Measurements from ENCODE around the gene PPFIA2.
A peak's percentile ranks its signal among the peaks of the same experiment; 100 is the strongest.

Gene PPFIA2

DNA sequence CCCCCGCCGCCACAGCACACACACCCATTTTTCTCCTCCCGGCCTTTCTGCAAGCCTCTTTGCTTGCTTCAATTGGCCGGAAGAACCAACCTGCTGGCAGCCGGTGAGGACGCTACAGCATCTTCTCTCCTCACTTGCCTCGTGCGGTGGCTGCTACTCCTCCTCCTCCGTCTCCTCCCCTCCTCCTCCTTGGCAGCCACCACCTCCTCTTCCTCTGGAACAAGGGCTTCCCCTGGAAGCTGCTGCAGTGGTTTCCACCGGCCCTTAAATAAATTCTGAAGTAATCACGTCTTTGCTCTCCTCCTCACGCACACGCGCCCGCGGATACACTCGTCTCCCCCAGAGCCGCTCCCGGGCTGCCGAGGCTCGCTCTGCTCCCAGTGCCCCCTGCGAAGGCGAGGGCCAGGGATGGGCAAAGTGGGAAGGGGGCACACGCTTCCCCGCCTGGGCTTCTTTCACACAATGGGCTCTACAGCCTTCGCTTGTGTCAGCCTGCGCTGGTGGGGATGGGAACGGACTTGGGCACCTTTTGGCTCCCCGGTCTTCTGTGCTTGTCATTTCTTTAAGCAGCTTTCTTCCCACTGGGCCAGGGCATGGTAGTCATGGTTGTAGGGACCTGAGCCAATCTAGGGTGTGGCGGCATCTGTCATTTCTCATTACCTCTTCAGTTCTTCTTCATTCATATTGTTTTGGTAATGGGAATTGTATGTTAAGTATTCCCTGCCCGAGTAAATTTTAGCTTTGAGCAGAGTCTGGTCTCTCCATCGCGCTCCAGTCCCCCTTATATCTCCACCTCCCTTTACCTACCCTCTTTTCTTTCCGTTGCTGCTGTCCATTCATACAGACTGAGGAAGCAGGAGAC, at the start of gene PPFIA2:
TSS of gene PPFIA2 (minus strand) at position 161 of the 862 bp plus-strand sequence.
- DNase-seq (ENCODE audit: low read depth), result peak; percentile 33
- TF ChIP-seq, protein P1, sequence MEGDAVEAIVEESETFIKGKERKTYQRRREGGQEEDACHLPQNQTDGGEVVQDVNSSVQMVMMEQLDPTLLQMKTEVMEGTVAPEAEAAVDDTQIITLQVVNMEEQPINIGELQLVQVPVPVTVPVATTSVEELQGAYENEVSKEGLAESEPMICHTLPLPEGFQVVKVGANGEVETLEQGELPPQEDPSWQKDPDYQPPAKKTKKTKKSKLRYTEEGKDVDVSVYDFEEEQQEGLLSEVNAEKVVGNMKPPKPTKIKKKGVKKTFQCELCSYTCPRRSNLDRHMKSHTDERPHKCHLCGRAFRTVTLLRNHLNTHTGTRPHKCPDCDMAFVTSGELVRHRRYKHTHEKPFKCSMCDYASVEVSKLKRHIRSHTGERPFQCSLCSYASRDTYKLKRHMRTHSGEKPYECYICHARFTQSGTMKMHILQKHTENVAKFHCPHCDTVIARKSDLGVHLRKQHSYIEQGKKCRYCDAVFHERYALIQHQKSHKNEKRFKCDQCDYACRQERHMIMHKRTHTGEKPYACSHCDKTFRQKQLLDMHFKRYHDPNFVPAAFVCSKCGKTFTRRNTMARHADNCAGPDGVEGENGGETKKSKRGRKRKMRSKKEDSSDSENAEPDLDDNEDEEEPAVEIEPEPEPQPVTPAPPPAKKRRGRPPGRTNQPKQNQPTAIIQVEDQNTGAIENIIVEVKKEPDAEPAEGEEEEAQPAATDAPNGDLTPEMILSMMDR (conservative IDR thresholded peaks at IDR 0.05; ENCODE audit: low read depth, low read length), result no peak

GRCh38 chr12:81800298-81801148, 41.4 kb upstream of the PPFIA2 start:
- no peak overlapping the region for H3K4me3 ChIP-seq (ENCODE audit: low read depth, low read length)
- DNase-seq (ENCODE audit: low read depth), result peak; percentile 21
- TF ChIP-seq, protein P1 (conservative IDR thresholded peaks at IDR 0.05; ENCODE audit: low read depth, low read length), result no peak

More for the DNA sequence above, at the start of gene PPFIA2:
- H3K4me3 ChIP-seq (ENCODE audit: low read depth, low read length), result peak within 1 kb of the TSS; percentile 50

- TF ChIP-seq, protein P1 (conservative IDR thresholded peaks at IDR 0.05; ENCODE audit: low read depth, low read length), result no peak
- H3K4me3 ChIP-seq (ENCODE audit: low read depth, low read length), result no peak overlapping the region
- no peak for DNase-seq (ENCODE audit: low read depth)
These were observed 39.1 kb upstream of the PPFIA2 start for GRCh38 chr12:81798294-81798693.

DNA sequence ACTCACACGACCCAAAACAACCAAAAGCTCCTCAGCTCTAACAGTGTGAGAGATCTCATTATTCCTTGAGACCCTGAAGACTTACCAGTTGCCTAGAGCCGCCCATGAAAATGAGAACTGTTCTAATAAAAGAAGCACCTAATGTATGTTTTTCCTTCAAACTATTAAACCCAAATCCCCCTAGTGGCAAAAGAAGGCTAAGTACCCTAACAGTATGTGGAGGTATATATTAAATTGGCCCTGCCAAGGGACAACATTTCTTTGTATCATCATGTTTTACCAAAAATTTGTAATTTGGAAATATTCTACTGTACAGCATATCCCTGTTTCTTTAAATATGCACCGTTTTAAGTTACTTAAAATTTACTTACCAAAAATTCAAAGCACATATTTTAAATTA, 38.0 kb upstream of the PPFIA2 start:
- TF ChIP-seq, protein P1 (conservative IDR thresholded peaks at IDR 0.05; ENCODE audit: low read depth, low read length), result peak; percentile 62
- DNase-seq (ENCODE audit: low read depth), result peak; percentile 52
- no peak overlapping the region for H3K4me3 ChIP-seq (ENCODE audit: low read depth, low read length)

DNA sequence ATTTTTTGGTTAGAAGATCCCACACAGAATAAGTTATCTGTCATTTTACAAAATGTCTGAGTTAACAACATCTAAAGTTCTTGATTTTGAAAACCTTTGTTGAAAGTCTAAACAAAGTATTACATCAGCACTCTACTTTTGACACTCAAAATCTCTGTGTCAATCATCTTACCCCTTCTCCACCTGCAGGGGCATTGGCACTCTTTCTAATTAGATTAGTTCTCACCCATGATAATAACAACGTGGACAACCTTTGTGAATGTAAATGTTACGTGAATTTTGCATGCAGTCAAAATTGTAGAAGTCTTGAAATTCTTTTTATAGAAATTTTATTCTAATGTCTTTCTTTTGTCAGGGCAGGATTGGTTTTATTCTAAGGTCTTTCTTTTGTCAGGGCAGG, 33.5 kb upstream of the PPFIA2 start:
- TF ChIP-seq, protein P1 (conservative IDR thresholded peaks at IDR 0.05; ENCODE audit: low read depth, low read length), result no peak

GRCh38 chr12:81779216-81779615, 20.1 kb upstream of the PPFIA2 start:
- no peak for DNase-seq (ENCODE audit: low read depth)
- no peak overlapping the region for H3K4me3 ChIP-seq (ENCODE audit: low read depth, low read length)
- TF ChIP-seq, protein P1 (conservative IDR thresholded peaks at IDR 0.05; ENCODE audit: low read depth, low read length), result no peak

More for the DNA sequence above, 33.5 kb upstream of the PPFIA2 start:
- H3K4me3 ChIP-seq (ENCODE audit: low read depth, low read length), result no peak overlapping the region
- DNase-seq (ENCODE audit: low read depth), result no peak

Data from choroid plexus epithelial cell (primary cell).